Stomach (tissue), 9 donors: ENCODE data around the gene SLU7. TPM values are rescaled to one million over a fixed set of nuclear protein-coding genes. Genes with fewer than 3 reads are reported as not detected.

Source experiments
- DNase-seq, 2 donors: peaks; one replicate each; pipeline versions ENCODE4 v3.0.0 to v3.0.0-alpha.2; 2013 to 2019
- H3K27ac ChIP-seq, 5 donors: fragments of 200-600 bp in 4 of 5; sonication (generic) in 4 of 5; one replicate each; pipeline ENCODE4 v1.5.1; 2013 to 2019; ENCODE audit warnings: mild to moderate bottlenecking in 1 of 5, moderate library complexity in 1 of 5
- H3K27me3 ChIP-seq, 3 donors: fragments of 200-600 bp; sonication (generic); one replicate each; pipeline ENCODE4 v1.5.1; 2017 to 2019; ENCODE audit warnings: mixed run types in 1 of 3
- H3K36me3 ChIP-seq, 4 donors: fragments of 200-600 bp; sonication (generic); 1 replicate in 3 of 4; 2 replicates in 1 of 4; pipeline ENCODE4 v1.5.1; 2016 to 2019
- H3K4me1 ChIP-seq, 4 donors: fragments of 200-600 bp; sonication (generic); one replicate each; pipeline ENCODE4 v1.5.1; 2016 to 2019
- H3K4me3 ChIP-seq, 4 donors: fragments of 200-600 bp; sonication (generic) in 3 of 4; one replicate each; pipeline ENCODE4 v1.5.1; 2016 to 2019; ENCODE audit warnings: mild to moderate bottlenecking in 1 of 4
- H3K9me3 ChIP-seq, 4 donors: fragments of 200-600 bp; sonication (generic); one replicate each; pipeline ENCODE4 v1.5.1; 2016 to 2019
- EP300 ChIP-seq: sonication (generic); formaldehyde crosslinking; IDR thresholded peaks from one replicate; pipeline ENCODE4 v1.6.1; 2017; ENCODE audit warnings: antibody characterized with exemption
- POLR2A ChIP-seq, 4 donors: fragments of 450-650 bp; IDR thresholded peaks; one replicate each; pipeline ENCODE4 v1.6.1; 2016; ENCODE audit warnings: antibody characterized with exemption in 4 of 4, control low read depth in 2 of 4, mild to moderate bottlenecking in 1 of 4, moderate library complexity in 1 of 4
- POLR2AphosphoS5 ChIP-seq, 3 donors: sonication (generic); formaldehyde crosslinking; IDR thresholded peaks; one replicate each; pipeline ENCODE4 v1.6.1; 2016; ENCODE audit warnings: antibody characterized with exemption in 3 of 3
- WGBS, 5 donors: extraction: QIAGEN DNeasy Blood & Tissue Kit in 3 of 5; methylation state at CpG; one replicate each; pipeline versions ENCODE4 v1.1.5 to v1.1.7; 2013 to 2018; 5-methylcytosine and 5-hydroxymethylcytosine counted together
- intact Hi-C: fragments of 100-400 bp; cut with DNase I; formaldehyde crosslinking; loops from one replicate; pipeline ENCODE4 v1.15.1; 2023; ENCODE audit warnings: low total_unique reads
- polyA plus RNA-seq, 3 donors: library from polyadenylated mRNA; stranded (reverse); fragments of 200-250 nt; gene quantifications; one replicate each; pipeline ENCODE4 v1.2.3, GENCODE V29; 2013
- total RNA-seq, 5 donors: library from RNA; depleted of rRNA; stranded (reverse); fragments of >200 nt; gene quantifications; one replicate each; pipeline versions ENCODE4 v1.1.0 to v1.2.3, GENCODE V29; 2014 to 2016
- TF ChIP-seq, protein P1 (sequence below), 7 experiments: fragments of 450-650 bp in 4 of 7; fragments of 200-600 bp in 3 of 7; sonication (generic) in 3 of 7; IDR thresholded peaks; one replicate each; pipeline ENCODE4 v1.5.1; 2016 to 2019; ENCODE audit warnings: antibody characterized with exemption in 7 of 7, control low read depth in 2 of 7, mild to moderate bottlenecking in 1 of 7
- donor health status: healthy with polysubstance abuse.
- donor health status: Bipolar disorder and iron deficiency.
- donor health status: healthy.

Gene SLU7
- total and polyA plus RNA-seq, 8 donors, result 26.3 to 66.8 (median 31.3) TPM

DNA sequence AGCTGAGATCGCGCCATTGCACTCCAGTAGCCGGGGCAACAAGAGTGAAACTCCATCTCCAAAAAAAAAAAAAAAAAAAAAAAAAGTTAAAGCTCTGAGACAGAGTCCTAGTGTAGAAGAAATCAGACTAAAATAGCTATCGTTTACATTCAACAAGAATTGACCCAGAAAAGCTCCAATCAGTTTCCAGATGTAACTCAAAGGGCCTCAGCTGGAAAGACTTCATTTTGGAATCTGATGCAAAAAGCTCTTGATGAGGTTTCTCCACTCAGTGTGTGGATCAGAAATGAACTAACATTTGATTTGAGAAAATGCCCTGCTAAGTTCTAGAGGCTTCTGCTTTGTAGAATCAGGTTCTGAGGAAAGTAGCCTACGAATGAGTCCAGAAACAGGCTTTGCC, 41.2 kb downstream of the SLU7 start:
- Histone ChIP-seq H3K27me3 (no peaks in the 10 kb centered on the region), H3K4me3 (no peak overlapping the region), H3K9me3 (no peaks in the 10 kb centered on the region), H3K36me3 (no peaks in the 10 kb centered on the region), H3K4me1 (no peaks in the 10 kb centered on the region), H3K27ac (no peak overlapping the region)
- 76 to 84% (median 83%) methylated on average over 5 of the region's 5 CpGs for WGBS, 5 donors
- TF ChIP-seq POLR2AphosphoS5 (IDR thresholded peaks at IDR 0.05), result no peak
- TF ChIP-seq POLR2A (IDR thresholded peaks at IDR 0.05), result no peak
- no peak for TF ChIP-seq EP300
- TF ChIP-seq, protein P1, sequence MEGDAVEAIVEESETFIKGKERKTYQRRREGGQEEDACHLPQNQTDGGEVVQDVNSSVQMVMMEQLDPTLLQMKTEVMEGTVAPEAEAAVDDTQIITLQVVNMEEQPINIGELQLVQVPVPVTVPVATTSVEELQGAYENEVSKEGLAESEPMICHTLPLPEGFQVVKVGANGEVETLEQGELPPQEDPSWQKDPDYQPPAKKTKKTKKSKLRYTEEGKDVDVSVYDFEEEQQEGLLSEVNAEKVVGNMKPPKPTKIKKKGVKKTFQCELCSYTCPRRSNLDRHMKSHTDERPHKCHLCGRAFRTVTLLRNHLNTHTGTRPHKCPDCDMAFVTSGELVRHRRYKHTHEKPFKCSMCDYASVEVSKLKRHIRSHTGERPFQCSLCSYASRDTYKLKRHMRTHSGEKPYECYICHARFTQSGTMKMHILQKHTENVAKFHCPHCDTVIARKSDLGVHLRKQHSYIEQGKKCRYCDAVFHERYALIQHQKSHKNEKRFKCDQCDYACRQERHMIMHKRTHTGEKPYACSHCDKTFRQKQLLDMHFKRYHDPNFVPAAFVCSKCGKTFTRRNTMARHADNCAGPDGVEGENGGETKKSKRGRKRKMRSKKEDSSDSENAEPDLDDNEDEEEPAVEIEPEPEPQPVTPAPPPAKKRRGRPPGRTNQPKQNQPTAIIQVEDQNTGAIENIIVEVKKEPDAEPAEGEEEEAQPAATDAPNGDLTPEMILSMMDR (IDR thresholded peaks at IDR 0.05), result no peak
- DNase-seq, result no peak
- intact Hi-C loops, result no loop called here

DNA sequence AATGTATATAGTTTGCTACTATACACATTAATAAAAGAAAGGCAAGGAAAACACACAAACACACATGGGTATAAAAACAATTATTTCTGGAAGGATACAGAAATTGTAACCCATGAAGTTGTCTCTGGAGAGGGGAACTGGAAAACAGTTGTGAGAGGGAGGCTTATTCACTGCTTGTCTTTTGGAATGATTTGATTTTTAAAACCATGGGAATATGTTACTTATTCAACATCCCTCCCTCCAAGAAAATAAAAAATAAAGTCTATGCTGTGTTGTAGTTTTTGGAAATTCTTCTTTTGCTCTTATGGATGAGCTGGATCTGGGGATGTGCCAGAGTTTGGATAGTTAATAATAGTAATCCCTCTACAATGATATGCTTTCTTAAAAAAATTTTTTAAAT, 42.5 kb downstream of the SLU7 start:
- no peaks in the 10 kb centered on the region for H3K4me1 ChIP-seq

DNA sequence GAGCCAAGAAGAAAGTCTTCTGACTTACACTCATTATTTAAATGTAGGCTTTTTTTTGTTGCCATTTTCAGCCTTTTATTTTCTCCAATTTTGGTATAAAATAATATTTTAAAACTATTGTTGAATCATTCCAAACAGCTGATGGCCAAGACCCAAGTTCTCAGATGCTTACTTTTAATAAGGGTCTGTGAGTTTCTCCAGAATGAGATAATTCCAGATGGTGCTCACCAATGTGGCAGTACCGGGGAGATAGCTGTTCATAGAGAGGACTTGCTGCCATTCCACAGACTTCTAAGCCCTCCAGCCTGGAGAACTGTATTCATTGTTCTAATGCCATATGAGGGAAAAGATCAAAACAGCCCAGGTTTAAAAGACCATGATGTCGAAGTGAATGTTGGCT, 43.2 kb downstream of the SLU7 start:
- no peak for DNase-seq
- peaks cover 0 to 2% (median under 1%) of the 10 kb centered on the region in 4 donors for H3K4me1 ChIP-seq
- no peak overlapping the region for H3K27ac ChIP-seq
- no peak overlapping the region for H3K4me3 ChIP-seq
- H3K36me3 ChIP-seq, result no peaks in the 10 kb centered on the region
- intact Hi-C loops, result no loop called here
- H3K9me3 ChIP-seq, result no peaks in the 10 kb centered on the region
- TF ChIP-seq EP300 (no peak), POLR2AphosphoS5 (IDR thresholded peaks at IDR 0.05) (no peak), POLR2A (IDR thresholded peaks at IDR 0.05) (no peak)
- TF ChIP-seq, protein P1 (IDR thresholded peaks at IDR 0.05), result no peak
- peaks cover 0 to 1% (median 0%) of the 10 kb centered on the region in 3 donors for H3K27me3 ChIP-seq
- 64 to 82% (median 79%) methylated on average over 2 of the region's 2 CpGs for WGBS, 5 donors

More for the DNA sequence above, 42.5 kb downstream of the SLU7 start:
- Histone ChIP-seq H3K27me3 (no peaks in the 10 kb centered on the region), H3K27ac (no peak overlapping the region), H3K4me3 (no peak overlapping the region), H3K9me3 (no peaks in the 10 kb centered on the region), H3K36me3 (no peaks in the 10 kb centered on the region)
- intact Hi-C loops, result no loop called here
- TF ChIP-seq POLR2A (IDR thresholded peaks at IDR 0.05) (no peak), EP300 (no peak), POLR2AphosphoS5 (IDR thresholded peaks at IDR 0.05) (no peak)
- TF ChIP-seq, protein P1 (IDR thresholded peaks at IDR 0.05), result no peak
- DNase-seq, result no peak

- no peaks in the 10 kb centered on the region for H3K36me3 ChIP-seq
- peaks cover 0 to 7% (median 6%) of the 10 kb centered on the region in 4 donors for H3K4me1 ChIP-seq
- TF ChIP-seq POLR2AphosphoS5 (IDR thresholded peaks at IDR 0.05), result no peak
- TF ChIP-seq, protein P1 (IDR thresholded peaks at IDR 0.05), result no peak
- TF ChIP-seq POLR2A (IDR thresholded peaks at IDR 0.05), result no peak
- H3K27me3 ChIP-seq, result peaks cover 0 to 7% (median 4%) of the 10 kb centered on the region in 3 donors
- intact Hi-C loops, result no loop called here
- H3K4me3 ChIP-seq, result no peak overlapping the region
- no peak for DNase-seq
- no peak overlapping the region for H3K27ac ChIP-seq
- H3K9me3 ChIP-seq, result no peaks in the 10 kb centered on the region
Measured at GRCh38 chr5:160375166-160375565, 43.7 kb downstream of the SLU7 start.
